SU-DHL-6 (cell line): ENCODE results near the gene FNDC11.

Source experiments
- CTCF ChIP-seq: fragments of 200-600 bp; sonication (generic); IDR thresholded peaks from one replicate; pipeline ENCODE4 v1.5.1; 2017; ENCODE audit warnings: antibody characterized with exemption, mild to moderate bottlenecking, low read length, moderate library complexity; ENCODE audit not compliant: insufficient read depth, poor library complexity, severe bottlenecking
- EZH2phosphoT487 ChIP-seq: fragments of 200-600 bp; sonication (generic), shearing (Covaris generic); conservative IDR thresholded peaks from 2 replicates; pipeline ENCODE4 v1.6.1; 2018; ENCODE audit warnings: mild to moderate bottlenecking, antibody characterized with exemption, low read length, moderate library complexity, mixed read lengths

- no peak for TF ChIP-seq CTCF
- no peak for TF ChIP-seq EZH2phosphoT487
Observed at GRCh38 chr20:63560856-63561609, 7.1 kb downstream of the FNDC11 start.
